Stimulated activated CD4-positive, alpha-beta T cell treated with anti-CD3 and anti-CD28 coated beads, TNF-alpha, amount 100 ng/mL, for 48 hours (primary cell): ENCODE results near the gene CDC42EP4.
"Not testable (repeated sequence)": the region's sequence is repeated elsewhere in the genome, so short reads cannot be mapped to it uniquely, and the experiment has no call there.

Source experiments
- DNase-seq, 3 donors: peaks; one replicate each; pipeline ENCODE4 v3.0.0-alpha.2; 2020; ENCODE audit warnings: low read depth in 3 of 3

Gene CDC42EP4

DNA sequence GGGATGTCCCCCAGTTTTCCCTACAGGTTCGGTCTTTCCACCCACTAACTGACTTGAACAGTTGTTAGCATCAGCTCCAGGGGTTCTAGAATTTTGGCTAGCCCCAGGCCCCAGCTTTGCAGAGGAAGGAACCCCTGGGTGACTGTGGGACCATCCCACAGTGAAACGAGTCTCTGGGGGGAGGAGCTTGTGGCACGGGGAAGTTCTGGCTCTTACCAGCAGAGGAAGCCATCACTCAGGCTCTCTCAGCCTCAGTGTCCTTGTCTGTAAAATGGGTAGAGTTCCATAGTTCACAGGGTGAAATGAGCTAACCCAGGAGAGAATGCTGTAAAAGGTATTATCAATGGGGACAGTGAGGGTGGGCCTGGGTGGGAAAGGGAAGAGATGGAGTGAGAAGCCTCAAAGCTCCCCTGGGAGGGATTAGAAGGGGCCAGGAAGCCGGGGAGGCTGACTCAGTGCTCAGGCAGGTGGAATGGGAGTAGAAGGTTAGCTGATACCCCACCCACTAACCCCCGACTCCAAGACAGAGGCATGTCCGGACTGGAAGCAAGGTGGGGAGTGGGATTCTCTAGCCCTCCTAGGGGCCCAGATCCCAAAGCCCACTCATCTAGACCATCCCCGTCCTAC, 30.9 kb upstream of the CDC42EP4 start:
- no peak for DNase-seq

DNA sequence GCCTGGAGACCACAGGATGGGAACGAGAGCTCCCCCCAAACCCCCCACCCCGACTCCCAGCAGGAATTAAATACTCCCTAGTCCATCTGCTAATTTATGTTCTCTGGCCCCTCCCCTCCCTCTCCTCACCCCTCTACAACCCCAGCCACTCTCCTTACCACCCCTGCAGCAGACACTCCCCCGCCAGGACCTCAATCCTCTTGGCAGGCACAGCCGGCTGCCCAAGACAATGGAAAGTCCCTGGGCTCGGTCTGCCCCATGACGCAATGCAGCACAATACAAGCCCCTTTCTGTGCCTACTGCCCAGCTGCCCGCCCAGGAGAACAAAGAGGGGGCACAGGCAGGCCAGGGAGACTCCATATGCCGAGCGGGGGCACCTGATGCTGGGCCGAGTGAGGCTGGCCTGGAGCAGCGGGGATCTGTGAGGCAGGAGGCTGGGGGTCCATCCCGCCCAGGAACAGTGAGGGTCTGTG, 30.3 kb upstream of the CDC42EP4 start:
- DNase-seq = no peak

DNA sequence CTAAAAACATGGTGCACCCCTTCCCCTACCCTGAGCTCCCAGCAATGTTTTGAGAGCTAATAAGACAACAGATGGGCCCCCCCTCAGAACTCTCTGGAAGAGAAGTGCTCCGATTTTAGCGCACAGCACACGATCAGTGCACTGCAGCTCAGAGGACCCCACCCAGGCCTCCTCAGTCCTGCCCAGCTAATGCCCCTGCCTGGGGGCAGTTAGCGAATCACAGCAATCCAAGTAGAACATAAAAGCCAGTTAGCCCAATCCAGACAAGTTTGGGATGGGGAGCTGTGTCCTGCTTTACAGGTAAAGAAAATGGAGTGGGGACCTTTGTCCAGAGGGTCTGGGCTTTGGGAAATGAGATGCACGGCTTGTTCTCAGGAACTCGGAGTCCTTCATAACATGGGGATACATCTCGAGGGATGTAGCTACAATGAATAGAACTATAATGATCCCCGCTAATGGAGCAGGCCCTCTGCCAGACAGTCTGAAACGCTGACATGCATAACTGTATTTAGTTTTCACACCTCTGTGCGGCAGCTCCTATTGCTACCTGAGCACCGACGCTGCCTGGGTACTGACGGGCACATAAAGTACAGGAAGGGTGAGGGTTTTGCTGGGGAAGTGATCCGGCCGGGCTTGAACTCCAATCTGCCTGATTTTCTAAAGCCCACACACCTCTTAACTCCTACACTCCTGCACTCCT, 29.7 kb upstream of the CDC42EP4 start:
- no peak for DNase-seq

DNA sequence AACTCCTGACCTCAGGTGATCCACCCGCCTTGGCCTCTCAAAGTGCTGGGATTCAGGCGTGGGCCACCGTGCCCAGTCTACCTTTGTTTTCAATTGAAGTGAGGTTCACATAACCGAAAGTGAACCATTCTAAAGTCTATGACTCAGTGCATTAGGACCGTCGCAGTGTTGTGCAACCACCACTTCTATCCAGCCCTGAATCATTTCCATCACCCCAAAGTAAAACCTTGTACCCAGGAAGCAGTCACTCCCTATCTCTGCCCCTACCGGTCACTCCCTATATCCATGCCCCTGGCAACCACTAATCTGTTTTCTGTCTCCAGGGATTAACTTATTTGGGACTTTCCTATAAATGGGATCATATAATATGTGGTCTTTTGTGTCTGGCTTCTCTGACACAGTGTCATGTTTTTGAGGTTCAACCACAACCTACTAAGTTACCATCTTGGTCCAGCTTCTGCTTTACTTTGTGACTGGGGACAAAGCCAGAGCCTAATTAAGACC, 28.3 kb upstream of the CDC42EP4 start:
- no peak for DNase-seq

DNA sequence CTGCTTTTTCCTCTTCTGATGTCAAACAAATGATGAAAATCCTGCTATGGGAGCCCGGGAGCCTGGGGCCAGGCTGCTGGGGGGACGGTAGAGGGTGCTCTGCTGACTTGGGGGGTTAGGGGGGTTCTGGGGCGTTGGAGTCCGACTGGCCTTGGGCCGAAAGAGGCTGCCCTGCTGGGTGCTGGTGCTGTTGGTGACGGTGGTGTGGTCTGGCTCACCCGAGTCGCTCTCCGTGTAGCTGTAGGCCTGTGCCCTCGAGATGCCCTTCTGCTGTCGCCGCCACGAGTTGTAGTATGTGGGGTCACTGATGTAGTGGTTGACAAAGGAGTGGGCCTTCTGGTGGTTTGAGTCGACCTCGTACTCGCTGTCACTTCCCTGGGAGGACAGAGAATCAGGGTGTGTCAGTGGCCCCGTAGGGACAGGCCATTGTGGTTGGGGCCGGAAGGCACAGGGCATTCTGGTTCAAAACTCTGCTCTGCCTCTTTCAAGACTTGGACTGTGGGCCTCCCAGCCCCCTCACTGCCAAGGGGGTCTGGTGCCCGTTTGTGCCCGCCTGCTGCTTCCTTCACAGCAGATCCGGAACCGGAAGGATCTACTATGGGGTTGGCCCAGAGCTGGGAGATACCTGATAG, 26.9 kb upstream of the CDC42EP4 start:
- no peak for DNase-seq

DNA sequence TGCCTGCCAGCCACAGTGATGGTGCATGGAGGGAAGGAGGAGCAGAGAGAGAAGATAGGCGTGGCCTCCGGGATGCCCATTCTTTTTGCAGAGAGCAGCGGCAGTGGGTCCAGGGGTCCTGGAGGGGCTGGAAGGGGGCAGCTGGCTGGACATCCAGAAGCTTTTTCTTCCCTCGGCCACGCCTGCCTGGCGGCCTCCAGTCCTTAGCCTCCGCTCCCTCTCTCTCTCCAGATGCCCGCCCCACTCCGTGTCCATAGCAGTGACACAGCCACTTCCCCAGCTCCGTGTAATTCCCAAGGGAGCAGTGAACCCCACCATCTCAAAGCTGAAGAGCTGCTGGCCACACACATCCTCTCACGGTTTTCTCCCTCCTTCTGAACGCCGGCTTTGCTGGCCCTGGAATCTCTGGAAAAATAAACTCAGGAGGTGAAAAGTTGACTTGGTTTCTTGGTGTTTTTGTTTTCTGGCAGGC, 26.3 kb upstream of the CDC42EP4 start:
- DNase-seq = no peak

DNA sequence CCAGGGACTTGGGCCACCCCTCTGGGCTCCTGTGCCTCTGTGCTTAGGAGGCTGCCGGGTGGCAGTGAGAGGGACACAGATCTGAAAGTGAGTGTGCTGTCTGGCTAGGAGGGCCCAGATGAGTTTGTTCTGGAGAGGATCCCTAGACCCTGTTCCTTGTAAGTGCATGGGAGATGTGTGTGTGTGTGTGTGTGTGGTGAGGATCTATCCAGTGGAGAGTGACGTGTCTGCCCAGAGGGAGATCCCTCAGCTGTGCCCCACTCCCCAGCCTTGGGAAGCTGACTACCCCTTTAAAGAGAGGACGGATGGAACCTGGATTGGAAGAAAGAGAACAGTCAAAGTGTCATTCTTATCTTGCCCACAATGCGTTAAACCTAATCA, 25.5 kb upstream of the CDC42EP4 start:
- DNase-seq = no peak

DNA sequence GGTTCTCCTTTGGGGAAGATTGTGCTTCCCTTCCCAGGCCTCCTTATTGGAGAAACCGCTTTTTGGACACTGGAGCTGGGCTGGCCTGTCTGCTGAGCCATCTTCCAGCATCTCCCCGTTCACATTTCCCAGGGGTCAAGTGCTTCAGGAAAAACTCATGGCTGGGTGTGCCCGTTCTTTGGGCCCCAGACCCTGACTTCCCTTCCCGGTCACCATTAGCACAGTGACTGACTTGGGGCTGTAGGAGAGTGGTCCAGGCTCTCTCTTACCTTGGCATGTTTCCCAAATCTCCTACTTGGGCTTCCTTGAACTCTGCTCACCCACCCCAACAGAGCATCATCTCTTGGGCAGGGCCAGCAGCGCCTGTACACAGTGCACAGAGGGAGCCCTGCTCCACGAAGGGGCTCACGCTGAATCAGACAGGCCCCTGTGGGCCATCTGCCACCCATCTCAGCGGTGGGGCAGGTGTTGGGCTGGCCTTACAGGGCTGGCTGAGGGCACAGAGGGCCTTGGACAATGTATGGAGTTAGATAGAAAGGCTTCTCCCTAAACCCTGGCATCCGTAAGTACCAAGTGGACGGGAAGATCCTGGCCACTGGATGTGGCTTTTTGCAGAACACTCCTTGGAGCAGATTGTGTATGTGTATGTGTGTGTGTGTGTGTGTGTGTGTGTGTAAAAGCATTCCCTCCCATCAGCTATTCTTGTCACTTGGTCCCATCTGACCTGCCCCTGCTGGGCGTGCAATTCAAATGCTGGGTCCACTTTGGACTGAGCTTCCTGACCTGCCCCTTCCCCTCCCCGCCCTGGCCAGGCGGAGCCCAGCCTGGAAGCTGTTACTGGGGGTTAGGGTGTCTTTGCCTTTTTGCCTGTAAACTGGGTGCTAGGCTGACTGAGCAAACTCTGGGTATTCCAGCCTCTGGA, 24.9 kb upstream of the CDC42EP4 start:
- DNase-seq = no peak

DNA sequence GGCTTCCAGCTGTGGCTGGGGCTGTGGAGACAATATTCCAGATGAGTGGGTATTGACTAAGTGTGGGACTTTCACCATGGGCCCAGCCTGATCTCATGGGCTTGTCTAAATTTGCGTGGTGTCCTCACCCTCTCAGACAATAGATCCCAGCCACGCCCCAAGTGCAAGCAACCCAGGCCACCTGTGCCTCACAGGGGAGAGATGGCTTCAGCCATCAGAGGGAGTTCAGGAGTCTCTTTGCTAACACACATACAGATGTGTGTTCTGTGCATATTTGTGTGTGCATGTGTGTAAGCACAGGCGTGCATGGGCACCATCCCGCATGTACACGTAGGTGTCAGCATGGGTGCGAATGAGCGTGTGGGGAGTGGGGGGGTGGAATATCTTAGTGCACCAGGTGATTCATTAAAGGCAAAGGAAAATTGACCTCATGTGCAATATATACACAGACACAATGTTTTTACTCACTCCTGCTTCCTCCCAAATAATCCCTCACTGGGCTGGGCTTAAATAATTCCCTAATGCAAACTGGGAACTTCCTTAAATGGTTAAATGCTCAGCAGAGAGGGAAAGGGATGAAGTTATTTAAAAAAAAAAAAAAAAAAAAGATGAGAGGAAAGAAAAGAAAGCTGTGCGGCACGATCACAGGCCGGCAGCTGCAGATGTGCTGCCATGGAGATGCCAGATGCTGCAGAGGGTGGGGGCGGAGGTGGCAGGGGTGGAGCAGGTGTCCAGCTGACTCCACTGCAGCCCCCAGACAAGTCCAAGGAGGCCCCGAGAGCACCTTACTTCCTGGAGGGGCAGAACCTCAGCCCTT, 24.0 kb upstream of the CDC42EP4 start:
- no peak for DNase-seq

DNA sequence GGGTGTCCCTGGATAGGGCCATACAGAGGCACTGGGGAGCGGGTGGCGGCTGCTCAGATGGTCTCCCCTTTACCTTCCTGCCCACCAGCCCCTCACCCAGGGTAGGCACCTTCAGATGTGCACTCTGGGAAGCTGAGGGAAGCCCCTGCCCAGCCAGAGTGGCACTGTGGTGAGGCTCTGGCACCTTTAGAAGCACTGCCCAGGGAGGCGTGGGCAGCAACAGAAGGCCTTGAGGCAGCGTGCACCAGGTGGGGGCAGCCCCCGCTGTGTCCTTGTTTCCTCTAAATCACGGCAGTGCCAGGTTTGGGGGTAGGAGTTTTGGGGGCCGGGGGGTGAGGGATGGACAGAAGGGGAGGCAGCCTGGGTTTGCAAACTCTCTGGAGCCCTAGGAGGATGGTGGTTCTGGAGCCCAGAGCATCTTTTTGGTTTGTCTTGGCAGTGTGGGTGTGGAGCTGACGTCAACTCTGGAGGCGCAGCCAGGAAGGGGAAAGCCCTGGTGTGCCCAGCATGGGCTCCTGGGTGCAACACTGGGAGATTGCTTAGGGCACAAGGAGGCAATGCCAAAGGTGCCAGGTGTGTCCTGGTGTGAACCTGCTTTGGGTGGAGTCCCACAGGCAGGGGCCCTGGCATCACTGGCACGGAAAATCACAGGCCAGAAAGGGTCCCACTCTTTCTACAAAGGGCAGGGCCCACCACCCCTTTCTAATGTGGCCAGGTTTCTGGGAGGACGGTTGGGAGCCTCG, 23.1 kb upstream of the CDC42EP4 start:
- DNase-seq = no peak

DNA sequence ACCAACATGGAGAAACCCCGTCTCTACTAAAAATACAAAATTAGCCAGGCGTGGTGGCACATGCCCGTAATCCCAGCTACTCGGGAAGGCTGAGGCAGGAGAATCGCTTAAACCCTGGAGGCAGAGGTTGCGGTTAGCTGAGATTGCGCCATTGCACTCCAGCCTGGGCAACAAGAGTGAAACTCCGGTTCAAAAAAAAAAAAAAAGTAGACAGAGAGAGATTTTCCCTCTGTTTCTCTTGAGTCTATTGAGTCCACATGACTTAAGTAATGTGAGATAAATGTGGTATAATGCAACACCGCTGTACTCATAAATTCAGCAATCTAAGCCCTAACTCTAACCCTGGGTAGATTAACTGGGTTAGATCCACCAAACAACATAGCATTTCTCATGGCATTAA, 21.6 kb upstream of the CDC42EP4 start:
- not testable (repeated sequence) for DNase-seq

DNA sequence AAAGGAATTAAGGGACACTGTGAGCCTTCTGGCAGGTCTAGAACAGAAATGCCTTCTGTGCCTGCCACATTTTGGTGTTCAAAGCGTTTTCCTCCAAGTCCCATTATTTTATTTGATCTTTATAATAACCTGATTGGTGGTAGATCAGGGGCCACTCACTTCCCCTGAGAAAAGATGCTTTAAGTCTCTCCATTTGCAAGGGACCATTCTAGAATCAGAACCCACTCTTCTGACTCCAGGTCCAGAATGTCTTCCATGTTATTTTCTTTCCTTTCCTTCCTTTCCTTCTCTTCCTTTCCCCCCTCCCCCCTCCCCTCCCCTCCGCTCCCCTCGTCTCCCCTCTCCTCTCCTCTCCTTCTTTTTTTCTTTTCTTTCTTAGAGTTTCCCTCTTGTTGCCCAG, 19.3 kb upstream of the CDC42EP4 start:
- no peak for DNase-seq

DNA sequence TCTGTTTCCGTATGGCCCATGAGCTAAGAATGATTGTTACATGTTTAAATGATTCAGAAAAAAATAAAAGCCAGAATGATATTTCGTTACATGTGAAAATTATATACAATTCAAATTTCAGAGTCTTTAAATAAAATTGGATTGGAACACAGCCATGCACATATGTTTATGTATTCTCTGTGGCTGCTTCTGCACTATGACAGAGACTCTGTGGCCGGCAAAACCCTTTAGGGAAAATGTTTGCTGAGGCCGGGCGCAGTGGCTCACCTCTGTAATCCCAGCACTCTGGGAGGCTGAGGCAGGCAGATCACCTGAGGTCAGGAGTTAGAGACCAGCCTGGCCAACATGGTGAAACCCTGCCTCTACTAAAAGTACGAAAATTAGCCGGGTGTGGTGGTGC, 15.9 kb upstream of the CDC42EP4 start:
- no peak for DNase-seq

DNA sequence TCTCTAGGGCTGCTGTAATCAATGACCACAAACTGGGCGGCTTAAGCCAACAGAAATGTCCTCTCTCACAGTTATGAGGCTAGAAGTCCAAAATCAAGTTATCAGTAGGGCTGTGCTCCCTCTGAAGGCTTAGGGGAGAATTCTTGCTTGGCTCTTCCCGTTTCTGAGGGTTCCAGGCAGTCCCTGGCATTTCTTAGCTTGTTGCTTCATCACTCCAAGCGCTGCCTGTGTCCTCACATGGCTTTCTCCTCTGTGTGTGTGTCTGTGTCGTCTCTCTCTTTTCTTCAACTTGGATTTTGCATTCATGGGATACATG, 13.7 kb upstream of the CDC42EP4 start:
- no peak for DNase-seq

DNA sequence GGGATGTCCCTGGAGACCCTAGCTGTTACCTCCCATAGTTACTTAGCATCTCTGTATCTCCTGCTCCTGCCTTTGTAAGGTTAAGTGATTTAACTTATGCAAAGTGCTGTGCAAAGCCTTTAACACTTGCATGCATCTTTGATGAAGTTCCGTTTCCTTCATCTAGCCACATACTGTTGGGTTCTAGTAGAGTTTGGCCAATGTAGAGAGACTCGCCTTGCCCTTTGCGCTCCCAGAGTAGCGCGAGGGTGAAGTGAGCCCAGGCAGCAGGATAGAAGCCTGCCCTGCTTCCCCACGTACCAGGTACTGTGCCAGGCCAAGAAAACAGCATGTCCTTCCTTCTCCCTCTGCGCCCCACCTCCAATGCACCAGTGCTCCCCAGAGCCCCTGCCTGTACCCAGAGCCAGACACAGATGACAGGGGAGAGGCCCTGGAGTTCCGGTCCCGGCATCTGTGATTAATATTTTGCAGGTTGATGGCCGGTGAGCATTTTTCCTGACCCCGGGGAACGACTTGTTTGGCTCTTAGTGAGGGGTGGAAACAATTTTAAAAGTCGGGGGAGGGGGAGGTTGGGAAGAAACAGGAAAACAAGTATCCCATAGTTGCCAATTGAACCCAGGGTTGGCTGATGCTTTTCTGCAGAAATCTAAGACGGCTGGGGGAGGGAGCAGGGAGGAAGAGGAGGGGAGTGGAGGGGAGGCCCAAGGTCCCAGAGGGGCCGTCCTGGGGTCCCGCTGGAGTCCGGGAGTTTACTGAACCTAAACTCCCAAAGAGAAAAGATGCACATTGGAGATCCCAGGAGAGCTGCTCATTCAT, 13.1 kb upstream of the CDC42EP4 start:
- DNase-seq = no peak

DNA sequence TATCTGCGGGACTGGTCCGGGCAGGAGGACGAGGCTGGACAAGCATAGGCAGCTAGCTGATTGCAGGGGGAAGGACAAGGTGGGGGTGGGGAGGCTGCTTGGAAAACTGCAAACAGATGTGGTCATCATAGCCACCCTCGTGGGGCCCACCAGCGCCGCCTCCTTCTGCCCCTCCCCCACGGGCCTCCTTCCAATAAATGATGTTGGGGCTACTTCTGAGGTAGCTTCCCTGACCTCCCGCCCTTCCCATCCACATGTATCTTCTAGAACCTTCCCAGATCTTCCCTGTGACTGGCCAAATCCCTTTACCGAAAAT, 12.3 kb upstream of the CDC42EP4 start:
- DNase-seq = no peak

DNA sequence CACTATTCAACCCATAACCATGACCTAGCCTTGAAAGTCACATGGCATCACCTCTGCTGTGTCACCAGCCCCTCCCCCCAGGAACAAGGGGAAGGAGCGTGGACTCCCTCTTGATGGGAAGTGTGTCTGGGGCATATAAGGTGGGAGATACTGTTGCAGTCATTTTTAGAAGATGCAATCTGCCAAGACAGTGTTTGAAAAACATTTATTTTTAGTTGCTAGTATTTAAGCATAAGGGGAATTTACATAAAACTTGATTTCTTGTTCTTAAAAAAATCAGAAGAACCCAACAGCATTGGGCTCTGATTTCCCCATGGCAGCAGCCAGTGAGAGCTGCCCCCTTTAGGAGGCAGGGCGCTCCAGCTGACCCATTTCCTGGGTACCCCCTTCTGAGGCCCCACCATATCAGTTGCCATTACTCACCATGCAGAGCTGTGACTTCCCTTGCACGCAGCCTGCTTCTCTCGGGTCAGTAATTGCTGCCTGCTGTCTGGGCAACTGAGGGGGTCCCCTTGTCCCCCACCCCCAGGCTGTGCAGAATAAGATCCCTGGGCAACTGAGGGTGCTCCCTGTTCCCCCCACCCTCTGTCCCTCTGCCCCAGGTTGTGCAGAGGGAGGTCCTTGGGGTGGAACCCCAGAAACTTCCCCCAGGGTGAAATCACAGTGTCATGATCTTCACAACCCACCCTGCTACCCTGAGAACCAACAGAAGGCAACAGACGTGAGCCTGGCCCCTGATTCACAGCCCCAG, 11.8 kb upstream of the CDC42EP4 start:
- DNase-seq = no peak

DNA sequence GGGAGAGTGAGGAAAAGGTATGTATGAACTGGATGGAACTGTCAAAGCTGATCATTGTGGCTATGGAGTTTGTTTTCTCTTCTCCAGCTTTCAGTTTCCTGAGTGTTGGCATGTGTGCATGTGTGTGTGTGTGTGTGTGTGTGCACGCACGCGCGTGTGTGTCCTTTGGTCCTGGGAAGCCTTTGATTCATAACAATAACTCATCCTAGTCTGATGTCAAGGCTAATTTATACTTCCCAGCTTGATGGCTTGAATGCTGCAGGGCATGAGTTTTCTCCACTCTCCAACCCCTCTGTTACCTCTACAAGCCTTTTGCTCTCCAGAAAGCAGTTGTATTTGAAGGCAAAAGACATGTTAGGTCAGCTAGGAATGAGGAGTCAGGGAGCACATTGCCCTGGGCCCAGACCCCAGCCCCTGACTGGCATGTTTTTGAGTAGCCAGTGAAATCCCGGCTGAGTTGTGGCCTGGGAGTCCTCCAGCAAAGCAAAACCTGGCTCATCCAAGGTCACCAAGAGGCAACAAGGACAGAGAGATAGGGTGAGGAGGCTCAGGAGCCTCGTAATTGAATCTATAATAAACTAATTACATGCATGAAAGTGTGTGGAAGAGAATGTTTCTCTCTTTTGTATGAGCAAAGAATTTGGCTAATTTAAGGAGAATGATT, 8.9 kb upstream of the CDC42EP4 start:
- DNase-seq = no peak
